Peyer's patch (tissue), 4 donors: Measurements from ENCODE around the gene USP17L26.
"Not testable (repeated sequence)": the region's sequence is repeated elsewhere in the genome, so short reads cannot be mapped to it uniquely, and the experiment has no call there.

Source experiments
- CTCF ChIP-seq, 6 experiments: fragments of 450-650 bp in 4 of 6; fragments of 200-600 bp in 2 of 6; sonication (generic) in 1 of 6; IDR thresholded peaks; one replicate each; pipeline ENCODE4 v1.5.1; 2017 to 2019; ENCODE audit warnings: antibody characterized with exemption in 6 of 6, mild to moderate bottlenecking in 3 of 6, moderate library complexity in 1 of 6
- POLR2A ChIP-seq, 2 donors: fragments of 450-650 bp; IDR thresholded peaks; one replicate each; pipeline ENCODE4 v1.5.1; 2017; ENCODE audit warnings: antibody characterized with exemption in 2 of 2, mild to moderate bottlenecking in 2 of 2, moderate library complexity in 2 of 2

GRCh38 chr4:9324191-9324590 lies 10.3 kb upstream of the USP17L26 start:
- TF ChIP-seq POLR2A, CTCF (IDR thresholded peaks at IDR 0.05): not testable (repeated sequence)
